HepG2 (cell line): Measurements from ENCODE around the gene ADCY9. TPM values are rescaled to one million over a fixed set of nuclear protein-coding genes. Genes with fewer than 3 reads are reported as not detected.

Experiments used
- CENPX ChIP-seq: sonication (generic); formaldehyde crosslinking; IDR thresholded peaks from 2 replicates; pipeline ENCODE4 v1.9.0; 2021; ENCODE audit warnings: mild to moderate bottlenecking, missing genetic modification reagents, moderate library complexity
- EED ChIP-seq: sonication (generic); formaldehyde crosslinking; IDR thresholded peaks from 2 replicates; pipeline ENCODE4 v1.5.0; 2020; ENCODE audit warnings: mild to moderate bottlenecking, missing genetic modification reagents
- FOSL2 ChIP-seq: sonication (generic); formaldehyde crosslinking; IDR thresholded peaks from 2 replicates; pipeline ENCODE4 v1.4.0; 2020; ENCODE audit warnings: missing genetic modification reagents
- GLI4 ChIP-seq: sonication (generic); formaldehyde crosslinking; IDR thresholded peaks from 2 replicates; pipeline ENCODE4 v1.5.1; 2020; ENCODE audit warnings: missing genetic modification reagents, mild to moderate bottlenecking, moderate library complexity, borderline replicate concordance
- HOXA3 ChIP-seq: sonication (generic); formaldehyde crosslinking; IDR thresholded peaks from 2 replicates; pipeline ENCODE4 v1.5.0; 2020; ENCODE audit warnings: missing genetic modification reagents
- KLF16 ChIP-seq, 2 experiments: sonication (generic) in 1 of 2; formaldehyde crosslinking in 1 of 2; IDR thresholded peaks; 2 replicates each; pipeline versions ENCODE4 v1.6.1 to v1.8.0; 2016 to 2023; ENCODE audit warnings: missing genetic modification reagents in 2 of 2, missing compliant biosample characterization in 1 of 2
- MED13 ChIP-seq: sonication (generic); formaldehyde crosslinking; IDR thresholded peaks from 2 replicates; pipeline ENCODE4 v1.5.0; 2020; ENCODE audit warnings: missing genetic modification reagents
- MTA1 ChIP-seq: sonication (generic); formaldehyde crosslinking; IDR thresholded peaks from 2 replicates; pipeline ENCODE4 v1.4.0; 2020; ENCODE audit warnings: missing genetic modification reagents, mild to moderate bottlenecking, borderline replicate concordance
- MTF2 ChIP-seq: sonication (generic); formaldehyde crosslinking; IDR thresholded peaks from 2 replicates; pipeline ENCODE4 v1.5.0; 2020; ENCODE audit warnings: missing genetic modification reagents, borderline replicate concordance
- NFKBIZ ChIP-seq: IDR thresholded peaks from 2 replicates; pipeline ENCODE4 v1.6.1; 2018; ENCODE audit warnings: missing genetic modification reagents, missing compliant biosample characterization
- NFRKB ChIP-seq: fragments of 450-650 bp; IDR thresholded peaks from 2 replicates; pipeline ENCODE4 v1.6.1; 2017
- PHF8 ChIP-seq: sonication (generic); formaldehyde crosslinking; IDR thresholded peaks from 2 replicates; pipeline ENCODE4 v1.5.0; 2020; ENCODE audit warnings: missing genetic modification reagents
- RFXANK ChIP-seq: IDR thresholded peaks from 2 replicates; pipeline ENCODE4 v1.6.1; 2016
- SRSF4 ChIP-seq: fragments of 200-400 bp; formaldehyde crosslinking; IDR thresholded peaks from one replicate; pipeline ENCODE4 v1.6.1; 2018; ENCODE audit warnings: mild to moderate bottlenecking, low read depth, low read length, moderate library complexity; ENCODE audit not compliant: poor library complexity, severe bottlenecking
- THYN1 ChIP-seq: sonication (generic); formaldehyde crosslinking; IDR thresholded peaks from 2 replicates; pipeline ENCODE4 v1.8.1; 2023; ENCODE audit warnings: low read depth, mild to moderate bottlenecking, moderate library complexity, missing genetic modification reagents, borderline replicate concordance
- ZBTB1 ChIP-seq: sonication (generic); formaldehyde crosslinking; IDR thresholded peaks from 2 replicates; pipeline ENCODE4 v1.4.0; 2020; ENCODE audit warnings: missing genetic modification reagents, borderline replicate concordance
- ZNF317 ChIP-seq: sonication (generic); formaldehyde crosslinking; IDR thresholded peaks from 2 replicates; pipeline ENCODE4 v1.5.0; 2020; ENCODE audit warnings: mild to moderate bottlenecking, missing genetic modification reagents
- ZNF432 ChIP-seq: sonication (generic); formaldehyde crosslinking; IDR thresholded peaks from 2 replicates; pipeline ENCODE4 v1.5.0; 2020; ENCODE audit warnings: missing genetic modification reagents, mild to moderate bottlenecking, borderline replicate concordance
- ZNF598 ChIP-seq: sonication (generic); formaldehyde crosslinking; IDR thresholded peaks from 2 replicates; pipeline ENCODE4 v1.5.1; 2020; ENCODE audit warnings: mild to moderate bottlenecking, missing genetic modification reagents, borderline replicate concordance
- ZNF7 ChIP-seq: IDR thresholded peaks from 2 replicates; pipeline ENCODE4 v1.6.1; 2016; ENCODE audit warnings: missing biosample characterization, missing genetic modification reagents
- ZNF83 ChIP-seq: sonication (generic); formaldehyde crosslinking; IDR thresholded peaks from 2 replicates; pipeline ENCODE4 v1.4.0; 2020; ENCODE audit warnings: missing genetic modification reagents, mild to moderate bottlenecking, borderline replicate concordance
- polyA plus RNA-seq, 8 experiments: library from polyadenylated mRNA; depleted of rRNA in 3 of 8; stranded (reverse) in 7 of 8; unstranded in 1 of 8; fragments of >200 nt; fragmentation: Illumina TruSeq in 4 of 8; extraction: Trizol in 4 of 8; gene quantifications; 2 replicates each; pipeline versions ENCODE4 v1.2.1 to v1.2.3, GENCODE V29; 2011 to 2016; ENCODE audit warnings: low read depth in 4 of 8, missing spikeins in 1 of 8, mixed read lengths in 1 of 8; ENCODE audit not compliant: insufficient read depth in 1 of 8
- total RNA-seq, 5 experiments: library from RNA; depleted of rRNA; stranded (reverse); fragments of >200 nt; fragmentation: Illumina TruSeq; extraction: Trizol; gene quantifications; 2 replicates each; pipeline ENCODE4 v1.2.3, GENCODE V29; 2016; ENCODE audit warnings: low read depth in 1 of 5
- TF ChIP-seq, protein P1 (sequence below): sonication (generic); formaldehyde crosslinking; IDR thresholded peaks from 2 replicates; pipeline ENCODE4 v1.5.0; 2020; ENCODE audit warnings: mild to moderate bottlenecking, missing genetic modification reagents
- TF ChIP-seq, protein P2 (sequence below): IDR thresholded peaks from 2 replicates; pipeline ENCODE4 v1.6.1; 2016; ENCODE audit warnings: low read depth, borderline replicate concordance
- TF ChIP-seq, protein P3 (sequence below): sonication (generic); formaldehyde crosslinking; IDR thresholded peaks from 2 replicates; pipeline ENCODE4 v1.4.0; 2020; ENCODE audit warnings: mild to moderate bottlenecking, missing genetic modification reagents
- TF ChIP-seq, protein P4 (sequence below): sonication (generic); formaldehyde crosslinking; IDR thresholded peaks from 2 replicates; pipeline ENCODE4 v1.4.0; 2020; ENCODE audit warnings: low read depth, mild to moderate bottlenecking, missing genetic modification reagents
- TF ChIP-seq, protein P5 (sequence below): sonication (generic); formaldehyde crosslinking; IDR thresholded peaks from 2 replicates; pipeline ENCODE4 v1.8.1; 2023; ENCODE audit warnings: mild to moderate bottlenecking, missing genetic modification reagents, borderline replicate concordance

ADCY9 gene
- total and polyA plus RNA-seq, 2 of the 13 experiments (the other 11 are each of a cell fraction or from before 2014, with no cell fraction given) = 11.2 to 13.9 TPM

DNA sequence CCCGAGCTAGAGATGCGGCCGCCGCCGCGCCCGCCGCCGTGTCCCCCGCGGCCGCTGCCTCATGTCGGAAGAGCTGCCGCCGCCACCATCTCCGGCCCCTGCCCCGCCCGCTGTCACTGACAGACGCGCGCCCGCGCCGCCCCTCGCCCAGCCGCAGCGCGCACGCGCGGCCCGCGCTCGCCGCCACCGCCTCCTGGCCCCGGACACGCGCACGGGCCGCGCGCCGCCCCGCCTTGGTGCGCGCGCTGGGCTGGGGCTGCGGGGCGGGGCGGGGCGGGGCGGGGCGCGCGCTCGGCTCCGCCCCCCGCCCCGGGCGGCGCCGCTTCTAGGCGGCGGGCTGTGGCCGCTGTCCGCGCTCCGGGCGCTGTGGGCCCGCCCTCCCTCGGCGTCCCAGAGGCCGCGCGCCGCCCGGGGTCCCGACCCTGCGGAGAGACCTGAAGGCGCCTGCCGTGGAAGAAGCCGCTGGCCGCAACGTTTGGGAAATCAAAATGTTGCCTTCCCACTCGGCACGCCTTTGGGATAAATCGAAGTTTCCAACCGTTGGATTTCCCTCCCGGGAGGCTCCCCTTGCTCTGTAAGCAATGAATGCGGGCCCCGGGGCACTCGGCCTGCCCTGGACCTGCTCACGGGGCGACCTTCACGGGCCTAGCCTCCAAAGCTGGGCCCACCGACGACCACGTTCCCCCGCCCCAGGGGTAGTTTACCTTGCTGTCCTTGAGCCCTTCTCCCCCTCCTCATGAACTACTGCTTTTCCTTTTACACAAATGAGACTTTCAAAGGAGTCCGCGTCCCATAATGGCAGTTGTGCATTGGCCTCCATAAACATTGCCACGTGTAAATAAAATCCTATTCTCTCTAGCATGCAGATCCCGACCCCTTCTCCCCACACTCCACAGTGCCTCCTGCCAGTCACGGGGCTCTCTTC lies at the start of gene ADCY9 (continued):
- TF ChIP-seq MTA1 (CRISPR knock-in tag) (0 out of 2 replicates have a peak, but pooled peaks have one; percentile 39), GLI4 (CRISPR knock-in tag) (no peak), ZNF432 (CRISPR knock-in tag) (no peak), ZBTB1 (CRISPR knock-in tag) (no peak), ZNF83 (CRISPR knock-in tag) (no peak), CENPX (CRISPR knock-in tag) (no peak), HOXA3 (CRISPR knock-in tag) (peak; percentile 36; the same call in 1 of the 2 replicates), EED (CRISPR knock-in tag) (peak; percentile 51; the same call in 1 of the 2 replicates), THYN1 (no peak), ZNF598 (CRISPR knock-in tag) (peak; percentile 39; the same call in 1 of the 2 replicates), NFKBIZ (CRISPR knock-in tag) (no peak), SRSF4 (no peak), ZNF7 (CRISPR knock-in tag) (no peak), ZNF317 (CRISPR knock-in tag) (0 out of 2 replicates have a peak, but pooled peaks have one; percentile 21), PHF8 (CRISPR knock-in tag) (peak; percentile 89), RFXANK (CRISPR knock-in tag) (no peak), NFRKB (no peak), KLF16 (CRISPR knock-in tag; IDR thresholded peaks at IDR 0.05) (no peak), FOSL2 (CRISPR knock-in tag) (no peak), MED13 (CRISPR knock-in tag) (no peak), MTF2 (CRISPR knock-in tag) (no peak)
- TF ChIP-seq, protein P1, sequence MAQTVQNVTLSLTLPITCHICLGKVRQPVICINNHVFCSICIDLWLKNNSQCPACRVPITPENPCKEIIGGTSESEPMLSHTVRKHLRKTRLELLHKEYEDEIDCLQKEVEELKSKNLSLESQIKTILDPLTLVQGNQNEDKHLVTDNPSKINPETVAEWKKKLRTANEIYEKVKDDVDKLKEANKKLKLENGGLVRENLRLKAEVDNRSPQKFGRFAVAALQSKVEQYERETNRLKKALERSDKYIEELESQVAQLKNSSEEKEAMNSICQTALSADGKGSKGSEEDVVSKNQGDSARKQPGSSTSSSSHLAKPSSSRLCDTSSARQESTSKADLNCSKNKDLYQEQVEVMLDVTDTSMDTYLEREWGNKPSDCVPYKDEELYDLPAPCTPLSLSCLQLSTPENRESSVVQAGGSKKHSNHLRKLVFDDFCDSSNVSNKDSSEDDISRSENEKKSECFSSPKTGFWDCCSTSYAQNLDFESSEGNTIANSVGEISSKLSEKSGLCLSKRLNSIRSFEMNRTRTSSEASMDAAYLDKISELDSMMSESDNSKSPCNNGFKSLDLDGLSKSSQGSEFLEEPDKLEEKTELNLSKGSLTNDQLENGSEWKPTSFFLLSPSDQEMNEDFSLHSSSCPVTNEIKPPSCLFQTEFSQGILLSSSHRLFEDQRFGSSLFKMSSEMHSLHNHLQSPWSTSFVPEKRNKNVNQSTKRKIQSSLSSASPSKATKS (CRISPR knock-in tag) = no peak
- TF ChIP-seq, protein P2, sequence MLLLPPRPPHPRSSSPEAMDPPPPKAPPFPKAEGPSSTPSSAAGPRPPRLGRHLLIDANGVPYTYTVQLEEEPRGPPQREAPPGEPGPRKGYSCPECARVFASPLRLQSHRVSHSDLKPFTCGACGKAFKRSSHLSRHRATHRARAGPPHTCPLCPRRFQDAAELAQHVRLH (CRISPR knock-in tag) = no peak; the same call in 1 of the 2 replicates
- TF ChIP-seq, protein P3, sequence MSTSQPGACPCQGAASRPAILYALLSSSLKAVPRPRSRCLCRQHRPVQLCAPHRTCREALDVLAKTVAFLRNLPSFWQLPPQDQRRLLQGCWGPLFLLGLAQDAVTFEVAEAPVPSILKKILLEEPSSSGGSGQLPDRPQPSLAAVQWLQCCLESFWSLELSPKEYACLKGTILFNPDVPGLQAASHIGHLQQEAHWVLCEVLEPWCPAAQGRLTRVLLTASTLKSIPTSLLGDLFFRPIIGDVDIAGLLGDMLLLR (CRISPR knock-in tag) = no peak
- TF ChIP-seq, protein P4, sequence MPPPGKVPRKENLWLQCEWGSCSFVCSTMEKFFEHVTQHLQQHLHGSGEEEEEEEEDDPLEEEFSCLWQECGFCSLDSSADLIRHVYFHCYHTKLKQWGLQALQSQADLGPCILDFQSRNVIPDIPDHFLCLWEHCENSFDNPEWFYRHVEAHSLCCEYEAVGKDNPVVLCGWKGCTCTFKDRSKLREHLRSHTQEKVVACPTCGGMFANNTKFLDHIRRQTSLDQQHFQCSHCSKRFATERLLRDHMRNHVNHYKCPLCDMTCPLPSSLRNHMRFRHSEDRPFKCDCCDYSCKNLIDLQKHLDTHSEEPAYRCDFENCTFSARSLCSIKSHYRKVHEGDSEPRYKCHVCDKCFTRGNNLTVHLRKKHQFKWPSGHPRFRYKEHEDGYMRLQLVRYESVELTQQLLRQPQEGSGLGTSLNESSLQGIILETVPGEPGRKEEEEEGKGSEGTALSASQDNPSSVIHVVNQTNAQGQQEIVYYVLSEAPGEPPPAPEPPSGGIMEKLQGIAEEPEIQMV (CRISPR knock-in tag) = 0 out of 2 replicates have a peak, but pooled peaks have one; percentile 57
- TF ChIP-seq, protein P5, sequence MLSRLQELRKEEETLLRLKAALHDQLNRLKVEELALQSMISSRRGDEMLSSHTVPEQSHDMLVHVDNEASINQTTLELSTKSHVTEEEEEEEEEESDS (CRISPR knock-in tag) = no peak
